SK-N-SH (cell line): ENCODE data around the gene TMEM14A. TPM values are rescaled to one million over a fixed set of nuclear protein-coding genes. Genes with fewer than 3 reads are reported as not detected.

Experiments used
- CTCF ChIA-PET: fragments of 300-600, 350-600 bp; formaldehyde crosslinking; extraction: SDS; loops from one replicate; lab custom pipeline; 2021; lab: Yijun Ruan, JAX
- POLR2A ChIA-PET: fragments of 350-600 bp; sonication (Branson Sonifier 250); formaldehyde crosslinking; extraction: SDS; loops from one replicate; lab custom pipeline; 2020; ENCODE audit warnings: antibody characterized with exemption, inconsistent platforms; lab: Yijun Ruan, JAX
- DNase-seq: peaks from one replicate; pipeline ENCODE4 v3.0.0; 2012
- H2AFZ ChIP-seq: fragments of 200-600 bp; sonication (generic); 2 replicates; pipeline ENCODE4 v1.8.1; 2016; ENCODE audit warnings: antibody characterized with exemption, mild to moderate bottlenecking, low read depth
- H3F3A ChIP-seq: fragments of 200-600 bp; sonication (generic); replicated peaks from 2 replicates; pipeline ENCODE3; 2016; ENCODE audit warnings: antibody characterized with exemption, mild to moderate bottlenecking; ENCODE audit not compliant: insufficient read depth
- H3K27ac ChIP-seq, 2 experiments: fragments of 200-500 bp in 1 of 2; fragments of 200-600 bp in 1 of 2; sonication (Bioruptor generic) in 1 of 2; sonication (generic), shearing (Covaris generic) in 1 of 2; 2 replicates each; pipeline versions ENCODE4 v1.5.1 to v1.6.1; 2014 to 2016; ENCODE audit warnings: low read depth in 2 of 2, inconsistent platforms in 1 of 2, low read length in 1 of 2, mild to moderate bottlenecking in 1 of 2, mixed read lengths in 1 of 2
- H3K27me3 ChIP-seq: fragments of 200-600 bp; sonication (generic), shearing (Covaris generic); 2 replicates; pipeline ENCODE4 v1.6.1; 2016; ENCODE audit warnings: mixed run types; ENCODE audit not compliant: insufficient read depth
- H3K36me3 ChIP-seq, 2 experiments: fragments of 200-500 bp in 1 of 2; fragments of 200-600 bp in 1 of 2; sonication (Bioruptor generic) in 1 of 2; sonication (generic) in 1 of 2; replicated peaks in 1 of 2; 2 replicates each; pipeline versions ENCODE3 to v1.5.1; 2014 to 2016; ENCODE audit warnings: low read length in 1 of 2, mild to moderate bottlenecking in 1 of 2; ENCODE audit not compliant: insufficient read depth in 2 of 2, control insufficient read depth in 1 of 2
- H3K4me1 ChIP-seq, 2 experiments: fragments of 200-500 bp in 1 of 2; fragments of 200-600 bp in 1 of 2; sonication (Bioruptor generic) in 1 of 2; sonication (generic), shearing (Covaris generic) in 1 of 2; 2 replicates each; pipeline versions ENCODE4 v1.5.1 to v1.6.1; 2014 to 2016; ENCODE audit warnings: low read depth in 1 of 2, low read length in 1 of 2, mixed run types in 1 of 2; ENCODE audit not compliant: insufficient read depth in 2 of 2, control insufficient read depth in 1 of 2
- H3K4me2 ChIP-seq: fragments of 200-600 bp; sonication (generic), shearing (Covaris generic); 2 replicates; pipeline ENCODE4 v1.6.1; 2017; ENCODE audit warnings: mixed run types
- H3K4me3 ChIP-seq, 2 experiments: fragments of 200-500 bp in 1 of 2; fragments of 200-600 bp in 1 of 2; sonication (Bioruptor generic) in 1 of 2; sonication (generic), shearing (Covaris generic) in 1 of 2; 2 replicates each; pipeline versions ENCODE4 v1.5.1 to v1.8.1; 2014 to 2016; ENCODE audit warnings: low read depth in 2 of 2, inconsistent platforms in 1 of 2, low read length in 1 of 2, mild to moderate bottlenecking in 1 of 2, mixed read lengths in 1 of 2, moderate library complexity in 1 of 2
- H3K79me2 ChIP-seq: fragments of 200-600 bp; sonication (generic); 2 replicates; pipeline ENCODE4 v1.8.1; 2017; ENCODE audit warnings: mild to moderate bottlenecking; ENCODE audit not compliant: insufficient read depth
- H3K9ac ChIP-seq: fragments of 200-600 bp; sonication (generic); 2 replicates; pipeline ENCODE4 v1.6.1; 2017; ENCODE audit warnings: mixed run types
- H3K9me2 ChIP-seq: fragments of 200-600 bp; sonication (generic); 2 replicates; pipeline ENCODE4 v1.6.1; 2017; ENCODE audit warnings: mixed run types
- H3K9me3 ChIP-seq: fragments of 200-600 bp; sonication (generic); 2 replicates; pipeline ENCODE4 v1.6.1; 2017; ENCODE audit warnings: mixed run types, mild to moderate bottlenecking, moderate library complexity
- H4K20me1 ChIP-seq: fragments of 200-600 bp; sonication (generic); 2 replicates; pipeline ENCODE4 v1.6.1; 2017; ENCODE audit warnings: mild to moderate bottlenecking, mixed run types; ENCODE audit not compliant: insufficient read depth
- CHD2 ChIP-seq: fragments of 150-350 bp; IDR thresholded peaks from 2 replicates; pipeline ENCODE4 v1.6.1; 2018; ENCODE audit warnings: low read length; ENCODE audit not compliant: partially characterized antibody
- CTCF ChIP-seq: fragments of 200-600 bp; sonication (generic); IDR thresholded peaks from 2 replicates; pipeline ENCODE4 v1.6.1; 2017; ENCODE audit warnings: antibody characterized with exemption, mild to moderate bottlenecking, moderate library complexity
- EP300 ChIP-seq, 2 experiments: IDR thresholded peaks; 2 replicates each; pipeline versions ENCODE4 v1.4.0 to v1.6.1; 2012; ENCODE audit warnings: borderline replicate concordance in 1 of 2, low read depth in 1 of 2, low read length in 1 of 2
- FOSL2 ChIP-seq: IDR thresholded peaks from 2 replicates; pipeline ENCODE4 v1.4.0; 2012; ENCODE audit warnings: low read depth, mild to moderate bottlenecking, moderate library complexity, borderline replicate concordance
- FOXM1 ChIP-seq: IDR thresholded peaks from 2 replicates; pipeline ENCODE4 v1.4.0; 2012; ENCODE audit warnings: low read depth, mild to moderate bottlenecking
- GABPA ChIP-seq: IDR thresholded peaks from 2 replicates; pipeline ENCODE4 v1.4.0; 2012; ENCODE audit warnings: low read depth, mild to moderate bottlenecking
- GATA2 ChIP-seq: sonication (generic); formaldehyde crosslinking; IDR thresholded peaks from 2 replicates; pipeline ENCODE4 v1.5.0; 2020; ENCODE audit warnings: mild to moderate bottlenecking, missing genetic modification reagents
- IRF3 ChIP-seq: fragments of 150-350 bp; IDR thresholded peaks from 2 replicates; pipeline ENCODE4 v1.6.1; 2016; ENCODE audit warnings: mild to moderate bottlenecking, low read depth, low read length
- JUND ChIP-seq: IDR thresholded peaks from 2 replicates; pipeline ENCODE4 v1.4.0; 2012
- MAX ChIP-seq: IDR thresholded peaks from 2 replicates; pipeline ENCODE4 v1.4.0; 2012; ENCODE audit warnings: low read depth
- MXI1 ChIP-seq: IDR thresholded peaks from 2 replicates; pipeline ENCODE4 v1.6.1; 2012; ENCODE audit warnings: mild to moderate bottlenecking, low read depth, low read length, improper control_type of control experiment
- NRF1 ChIP-seq: IDR thresholded peaks from 2 replicates; pipeline ENCODE4 v1.6.1; 2012; ENCODE audit warnings: low read depth, mild to moderate bottlenecking, low read length
- RCOR1 ChIP-seq: fragments of 150-350 bp; IDR thresholded peaks from 2 replicates; pipeline ENCODE4 v1.6.1; 2017; ENCODE audit warnings: antibody characterized with exemption, low read length
- RXRA ChIP-seq: IDR thresholded peaks from 2 replicates; pipeline ENCODE4 v1.4.0; 2012; ENCODE audit warnings: low read depth, mild to moderate bottlenecking, borderline replicate concordance
- SMC3 ChIP-seq: IDR thresholded peaks from 2 replicates; pipeline ENCODE4 v1.6.1; 2012; ENCODE audit warnings: low read depth, low read length, improper control_type of control experiment
- TEAD4 ChIP-seq: IDR thresholded peaks from 2 replicates; pipeline ENCODE4 v1.4.0; 2012; ENCODE audit warnings: mild to moderate bottlenecking, borderline replicate concordance; ENCODE audit not compliant: insufficient read depth
- YY1 ChIP-seq: IDR thresholded peaks from 2 replicates; pipeline ENCODE4 v1.4.0; 2012; ENCODE audit warnings: low read depth, mild to moderate bottlenecking
- WGBS: methylation state at CpG from one replicate; pipeline ENCODE4 v1.1.6; 2017; ENCODE audit warnings: low lambda C conversion rate; 5-methylcytosine and 5-hydroxymethylcytosine counted together
- polyA plus RNA-seq, 3 experiments: library from polyadenylated mRNA; depleted of rRNA; stranded (reverse); fragments of >200 nt; gene quantifications; 2 replicates each; pipeline ENCODE4 v1.2.3, GENCODE V29; 2012
- TF ChIP-seq, protein P1 (sequence below): IDR thresholded peaks from 2 replicates; pipeline ENCODE4 v1.6.1; 2012; ENCODE audit warnings: mild to moderate bottlenecking, low read depth, low read length, moderate library complexity
- TF ChIP-seq, protein P2 (sequence below): fragments of 150-350 bp; IDR thresholded peaks from 2 replicates; pipeline ENCODE4 v1.6.1; 2017; ENCODE audit warnings: antibody characterized with exemption, low read length, low read depth, borderline replicate concordance
- TF ChIP-seq, protein P3 (sequence below): IDR thresholded peaks from 2 replicates; pipeline ENCODE4 v1.4.0; 2012; ENCODE audit warnings: low read depth, borderline replicate concordance

Gene TMEM14A
- polyA plus RNA-seq, 1 of the 3 experiments (the other 2 are of a cell fraction) = 42.4 TPM

- TF ChIP-seq, protein P1, sequence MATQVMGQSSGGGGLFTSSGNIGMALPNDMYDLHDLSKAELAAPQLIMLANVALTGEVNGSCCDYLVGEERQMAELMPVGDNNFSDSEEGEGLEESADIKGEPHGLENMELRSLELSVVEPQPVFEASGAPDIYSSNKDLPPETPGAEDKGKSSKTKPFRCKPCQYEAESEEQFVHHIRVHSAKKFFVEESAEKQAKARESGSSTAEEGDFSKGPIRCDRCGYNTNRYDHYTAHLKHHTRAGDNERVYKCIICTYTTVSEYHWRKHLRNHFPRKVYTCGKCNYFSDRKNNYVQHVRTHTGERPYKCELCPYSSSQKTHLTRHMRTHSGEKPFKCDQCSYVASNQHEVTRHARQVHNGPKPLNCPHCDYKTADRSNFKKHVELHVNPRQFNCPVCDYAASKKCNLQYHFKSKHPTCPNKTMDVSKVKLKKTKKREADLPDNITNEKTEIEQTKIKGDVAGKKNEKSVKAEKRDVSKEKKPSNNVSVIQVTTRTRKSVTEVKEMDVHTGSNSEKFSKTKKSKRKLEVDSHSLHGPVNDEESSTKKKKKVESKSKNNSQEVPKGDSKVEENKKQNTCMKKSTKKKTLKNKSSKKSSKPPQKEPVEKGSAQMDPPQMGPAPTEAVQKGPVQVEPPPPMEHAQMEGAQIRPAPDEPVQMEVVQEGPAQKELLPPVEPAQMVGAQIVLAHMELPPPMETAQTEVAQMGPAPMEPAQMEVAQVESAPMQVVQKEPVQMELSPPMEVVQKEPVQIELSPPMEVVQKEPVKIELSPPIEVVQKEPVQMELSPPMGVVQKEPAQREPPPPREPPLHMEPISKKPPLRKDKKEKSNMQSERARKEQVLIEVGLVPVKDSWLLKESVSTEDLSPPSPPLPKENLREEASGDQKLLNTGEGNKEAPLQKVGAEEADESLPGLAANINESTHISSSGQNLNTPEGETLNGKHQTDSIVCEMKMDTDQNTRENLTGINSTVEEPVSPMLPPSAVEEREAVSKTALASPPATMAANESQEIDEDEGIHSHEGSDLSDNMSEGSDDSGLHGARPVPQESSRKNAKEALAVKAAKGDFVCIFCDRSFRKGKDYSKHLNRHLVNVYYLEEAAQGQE = no peak
- TF ChIP-seq JUND (no peak), EP300 (IDR thresholded peaks at IDR 0.05; ENCODE audit: borderline replicate concordance in 1 of 2, low read depth in 1 of 2, low read length in 1 of 2) (no peak), GATA2 (no peak), MAX (peak; percentile 73), GABPA (no peak), FOXM1 (no peak), YY1 (no peak), NRF1 (peak; percentile 90), SMC3 (no peak), RCOR1 (no peak; the same call in 1 of the 2 replicates), TEAD4 (no peak)
- TF ChIP-seq, protein P2, sequence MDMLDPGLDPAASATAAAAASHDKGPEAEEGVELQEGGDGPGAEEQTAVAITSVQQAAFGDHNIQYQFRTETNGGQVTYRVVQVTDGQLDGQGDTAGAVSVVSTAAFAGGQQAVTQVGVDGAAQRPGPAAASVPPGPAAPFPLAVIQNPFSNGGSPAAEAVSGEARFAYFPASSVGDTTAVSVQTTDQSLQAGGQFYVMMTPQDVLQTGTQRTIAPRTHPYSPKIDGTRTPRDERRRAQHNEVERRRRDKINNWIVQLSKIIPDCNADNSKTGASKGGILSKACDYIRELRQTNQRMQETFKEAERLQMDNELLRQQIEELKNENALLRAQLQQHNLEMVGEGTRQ = no peak
- TF ChIP-seq, all 33 proteins: peak for 9
Observed at GRCh38 chr6:52670502-52671409, at the start of gene TMEM14A (continued).

- CTCF ChIA-PET = interaction anchor here (1.6 kb wide), 1 partner anchor 24 kb away, joined by 4 read pairs; no protein-coding TSS in a partner anchor
- Histone ChIP-seq H3K4me2 (no peak overlapping the region), H3K4me1 (0 out of 4 replicates have a peak, but pooled peaks cover 0 to 6% of the 10 kb centered on the region in 2 experiments), H4K20me1 (no peaks in the 10 kb centered on the region), H2AFZ (no peak overlapping the region), H3K27ac (no peak overlapping the region), H3K9me2 (no peaks in the 10 kb centered on the region), H3K36me3 (no peaks in the 10 kb centered on the region), H3K79me2 (no peaks in the 10 kb centered on the region), H3K9me3 (no peaks in the 10 kb centered on the region), H3K27me3 (no peaks in the 10 kb centered on the region), H3F3A (no peaks in the 10 kb centered on the region), H3K4me3 (no peak overlapping the region), H3K9ac (no peak overlapping the region)
- no peak for DNase-seq
- POLR2A ChIA-PET = no interaction called here
- WGBS = 30% methylated on average over 1 of the region's 1 CpG
- TF ChIP-seq CHD2 (no peak), MXI1 (no peak), RXRA (no peak), CTCF (no peak), FOSL2 (no peak), RCOR1 (no peak), EP300 (IDR thresholded peaks at IDR 0.05; ENCODE audit: borderline replicate concordance in 1 of 2, low read depth in 1 of 2, low read length in 1 of 2) (no peak), GATA2 (no peak), FOXM1 (no peak), IRF3 (no peak)
- TF ChIP-seq, protein P3, sequence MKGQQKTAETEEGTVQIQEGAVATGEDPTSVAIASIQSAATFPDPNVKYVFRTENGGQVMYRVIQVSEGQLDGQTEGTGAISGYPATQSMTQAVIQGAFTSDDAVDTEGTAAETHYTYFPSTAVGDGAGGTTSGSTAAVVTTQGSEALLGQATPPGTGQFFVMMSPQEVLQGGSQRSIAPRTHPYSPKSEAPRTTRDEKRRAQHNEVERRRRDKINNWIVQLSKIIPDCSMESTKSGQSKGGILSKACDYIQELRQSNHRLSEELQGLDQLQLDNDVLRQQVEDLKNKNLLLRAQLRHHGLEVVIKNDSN = no peak
Observed at GRCh38 chr6:52621631-52622030, 49.3 kb upstream of the TMEM14A start.
